NK-92 (cell line): Measurements from ENCODE around the gene FLOT1.

ENCODE experiments used
- DNase-seq: peaks from one replicate; lab custom pipeline; 2025; ENCODE audit not compliant: unreplicated experiment; lab: John Stamatoyannopoulos, UW

The FLOT1 gene

DNA sequence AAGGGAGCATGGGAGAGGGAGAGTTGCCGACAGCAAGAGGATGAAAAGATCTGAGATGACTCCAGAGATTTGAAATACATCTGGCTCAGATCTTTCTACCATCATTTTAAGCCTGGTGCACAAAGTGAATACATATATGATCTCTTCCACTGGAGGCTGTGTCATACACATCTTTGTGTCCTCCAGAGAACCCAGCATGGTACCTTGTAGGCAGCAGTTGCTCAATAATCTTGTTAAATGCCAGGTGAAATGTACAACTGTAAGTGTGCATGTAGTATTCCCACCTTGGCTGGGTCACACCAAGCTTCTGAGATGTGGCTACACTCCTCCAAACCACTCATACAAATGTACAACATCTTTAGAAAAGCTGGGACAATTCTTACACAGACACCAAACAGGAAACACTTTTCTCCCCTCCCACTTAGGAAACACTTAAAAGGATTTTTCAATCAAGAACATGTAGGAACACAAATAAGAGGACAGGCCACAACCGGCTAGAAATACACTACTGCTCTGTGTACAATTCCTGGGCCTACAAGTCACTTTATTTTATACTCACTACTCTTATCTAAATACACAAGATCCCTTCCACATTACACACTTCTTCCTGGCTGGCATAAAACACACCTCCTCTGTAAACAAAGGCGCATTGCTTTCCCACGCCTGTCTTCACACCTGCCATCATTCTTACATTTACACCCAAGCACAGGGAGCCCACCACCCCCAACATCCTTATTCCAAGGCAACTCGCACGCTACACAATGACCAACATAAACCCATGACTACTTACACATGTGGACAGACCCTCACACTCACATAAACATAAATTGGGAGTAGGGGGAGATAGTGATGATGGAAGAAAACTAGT, 5.6 kb upstream of the FLOT1 start:
- no peak for DNase-seq

- no peak for DNase-seq
These were observed 4.8 kb upstream of the FLOT1 start for GRCh38 chr6:30747300-30747687.

DNA sequence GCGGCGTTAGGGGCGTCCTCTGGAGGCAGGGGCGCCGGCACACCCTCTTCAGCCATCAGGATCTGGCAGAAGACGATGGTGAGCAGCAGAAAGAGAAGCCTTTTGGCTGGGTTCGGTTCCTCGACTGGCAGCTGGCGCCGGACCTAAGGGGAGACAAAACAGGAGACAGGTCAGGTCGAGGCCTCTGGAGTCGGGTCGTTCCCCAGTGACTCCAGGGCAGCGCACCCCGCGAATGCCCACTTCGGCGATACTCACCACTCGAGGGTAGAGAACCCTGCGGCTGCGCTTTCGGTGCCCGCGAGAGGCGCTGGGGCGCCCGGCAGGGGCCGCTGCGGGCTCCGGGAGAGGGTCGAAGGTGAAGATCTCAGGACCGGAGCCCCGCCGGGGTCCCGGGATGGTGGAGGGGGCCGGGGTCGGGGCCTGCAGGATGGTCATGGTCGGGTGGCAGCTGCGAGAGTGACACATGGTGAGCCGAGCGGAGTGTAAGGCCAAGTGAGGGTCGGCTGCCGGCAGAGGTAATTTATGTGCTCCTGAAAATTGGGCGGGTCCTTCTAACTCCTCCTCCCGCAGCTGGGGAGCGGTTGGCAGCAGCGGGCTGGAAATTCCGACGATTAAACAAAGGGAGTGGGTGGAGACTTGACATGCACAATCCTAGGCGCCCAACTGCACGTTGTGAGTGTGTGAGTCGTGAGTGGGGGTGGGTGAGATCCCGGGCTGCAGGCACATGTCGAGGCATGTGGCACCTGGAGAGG, 1.7 kb upstream of the FLOT1 start, which contains the start of gene IER3:
IER3 (minus strand) TSS at position 494 of the 752 bp plus-strand sequence; CDS start at position 465, 29 bp downstream.
- no peak for DNase-seq

DNA sequence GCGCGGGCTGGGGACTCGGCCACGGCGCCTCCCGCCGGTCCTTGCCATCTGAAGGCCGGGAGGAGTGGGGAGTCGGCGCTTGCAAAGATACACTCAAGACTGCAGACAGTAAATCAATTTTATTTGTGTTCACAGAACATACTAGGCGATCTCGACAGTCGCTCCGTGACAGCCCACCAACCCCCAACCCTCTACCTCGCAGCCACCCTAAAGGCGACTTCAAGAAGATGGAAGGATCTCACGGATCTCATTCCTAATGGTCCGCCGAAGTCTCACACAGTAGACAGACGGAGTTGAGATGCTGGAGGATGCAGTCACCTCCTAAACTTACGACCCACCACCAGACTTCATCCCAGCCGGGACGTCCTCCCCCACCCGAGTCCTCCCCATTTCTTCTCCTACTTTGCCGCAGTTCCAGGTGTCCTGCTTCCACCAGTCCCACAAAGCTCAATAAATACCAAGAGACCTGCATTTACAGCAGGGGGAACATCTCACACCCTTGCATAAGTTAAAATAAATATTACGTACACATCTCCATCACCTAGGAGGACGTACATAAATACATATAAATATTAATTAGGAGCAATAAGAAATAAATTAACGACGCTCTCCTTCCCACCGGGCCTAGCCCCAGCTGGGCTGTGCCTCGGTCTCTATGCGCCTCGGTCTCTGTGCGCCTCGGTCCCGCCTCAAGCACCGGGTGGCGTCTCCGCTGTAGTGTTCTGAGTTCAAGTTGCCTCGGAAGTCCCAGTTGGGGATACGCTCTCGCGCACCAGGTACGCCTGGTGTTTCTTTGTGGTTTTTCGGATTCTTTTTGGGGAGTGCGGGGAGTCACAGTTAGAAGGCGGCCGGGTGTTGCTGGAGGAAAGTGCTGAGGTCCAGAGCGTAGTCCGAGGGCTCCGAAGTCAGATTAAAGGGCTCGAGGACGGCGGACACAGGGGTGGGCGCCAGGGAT, 889 bp upstream of the FLOT1 start:
- no peak for DNase-seq

DNA sequence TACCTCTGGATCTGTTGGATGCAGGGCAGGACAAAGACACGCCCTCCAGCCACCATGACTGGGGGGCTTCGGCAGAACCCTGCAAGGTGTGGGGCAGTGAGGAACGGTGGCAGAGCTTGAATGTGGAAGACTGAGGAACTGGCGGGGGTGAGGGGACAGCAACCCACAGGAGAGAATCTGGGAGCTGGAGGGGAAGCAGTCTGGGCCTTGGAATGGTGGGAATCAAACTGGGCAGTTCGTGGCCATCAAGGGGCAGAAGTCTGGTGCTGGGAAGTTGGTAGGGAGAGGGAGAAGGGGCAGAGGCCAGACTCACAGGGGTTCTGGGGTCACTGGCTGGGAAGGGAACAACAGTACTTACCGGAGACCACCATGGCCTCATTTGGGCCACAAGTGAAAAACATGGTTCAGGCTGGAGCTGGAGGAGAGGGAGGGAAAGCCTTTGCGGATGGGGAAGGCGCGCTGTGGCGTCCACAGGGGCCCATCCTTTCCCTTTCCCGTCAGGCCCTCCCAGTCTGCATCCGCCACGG, 635 bp downstream of the FLOT1 start:
- no peak for DNase-seq

DNA sequence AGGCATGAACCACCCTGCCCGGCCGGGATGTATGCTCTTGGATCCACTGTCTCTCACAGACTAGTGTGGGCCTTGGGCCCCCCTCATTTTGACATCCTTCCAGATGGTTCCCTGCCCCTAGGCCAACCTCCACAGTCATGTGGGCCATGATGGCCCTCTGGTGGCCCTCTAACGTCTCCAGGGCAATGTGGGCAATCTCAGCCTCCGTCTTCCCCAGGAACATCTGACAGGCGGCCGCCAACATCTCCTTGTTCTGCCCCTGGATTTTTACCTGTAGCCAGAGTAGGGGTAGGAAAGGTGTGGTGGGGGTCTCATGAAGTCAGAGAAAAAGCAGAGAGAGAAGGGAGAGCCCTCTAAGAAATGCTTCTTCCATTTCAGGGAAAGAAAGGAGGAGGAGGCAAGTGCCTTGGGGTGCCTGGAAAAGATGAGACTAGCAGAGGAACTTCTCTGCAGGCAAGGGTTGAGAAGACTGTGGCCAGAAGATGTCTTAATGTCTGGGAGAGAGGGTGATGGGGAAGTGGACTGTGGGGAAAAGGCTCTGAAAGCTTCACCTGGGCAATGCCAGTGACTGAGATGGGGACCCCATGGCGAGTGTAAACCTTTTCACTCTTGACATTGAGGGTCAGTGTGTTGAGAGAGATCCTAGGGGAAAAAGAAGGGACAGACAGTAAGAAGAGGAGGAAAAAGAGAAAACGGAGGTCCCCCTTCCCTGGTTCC, 1.3 kb downstream of the FLOT1 start:
- no peak for DNase-seq

GRCh38 chr6:30740540-30740870, 2.0 kb downstream of the FLOT1 start:
- no peak for DNase-seq

DNA sequence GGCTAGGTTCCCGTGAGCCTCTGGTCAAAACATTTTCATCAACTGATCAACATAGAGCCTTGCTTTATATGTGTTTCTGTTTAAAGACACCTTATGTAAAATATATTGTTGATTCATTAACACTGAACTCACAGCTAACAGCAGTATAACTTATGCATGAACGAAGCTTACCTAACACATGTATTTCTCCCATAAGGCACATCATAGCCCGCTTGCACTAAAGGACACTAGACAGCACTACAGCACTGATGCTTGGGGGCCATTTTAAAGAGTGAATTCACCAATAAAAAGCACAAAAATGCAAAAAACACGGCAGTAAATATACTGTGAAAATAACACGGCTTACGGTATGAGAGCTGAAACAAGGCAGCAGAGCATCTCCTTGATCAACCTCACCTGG, 4.0 kb downstream of the FLOT1 start:
- DNase-seq, result no peak

DNA sequence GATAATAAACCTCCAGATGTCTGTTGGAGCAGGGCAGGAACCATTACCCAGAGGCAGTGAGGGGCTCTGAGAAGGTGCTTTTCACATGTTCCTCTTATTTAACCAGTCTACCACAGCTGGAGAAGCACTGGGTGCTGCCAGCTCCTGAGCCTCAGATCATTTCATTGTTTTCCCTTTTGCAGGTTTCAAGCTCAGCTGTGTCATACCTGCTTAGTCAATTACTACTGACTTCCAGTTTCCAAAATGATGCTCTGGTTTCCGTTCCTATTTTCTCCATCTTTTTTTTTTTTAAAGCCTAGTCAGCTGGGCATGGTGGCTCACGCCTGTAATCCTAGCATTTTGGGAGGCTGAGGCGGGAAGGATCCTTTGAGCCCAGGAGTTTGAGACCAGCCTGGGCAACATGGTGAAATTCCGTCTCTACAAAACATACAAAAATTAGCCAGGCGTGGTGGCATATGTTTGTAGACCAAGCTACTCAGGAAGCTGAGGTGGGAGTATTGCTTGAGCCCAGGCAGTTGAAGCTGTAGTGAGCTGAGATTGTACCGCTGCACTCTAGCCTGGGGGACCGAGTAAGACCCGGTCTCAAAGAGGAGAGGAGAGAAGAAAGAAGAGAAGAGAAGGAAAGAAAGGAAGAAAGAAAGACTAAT, 6.7 kb downstream of the FLOT1 start:
- no peak for DNase-seq

- no peak for DNase-seq
These were observed 10.1 kb downstream of the FLOT1 start for GRCh38 chr6:30732237-30732943.

DNA sequence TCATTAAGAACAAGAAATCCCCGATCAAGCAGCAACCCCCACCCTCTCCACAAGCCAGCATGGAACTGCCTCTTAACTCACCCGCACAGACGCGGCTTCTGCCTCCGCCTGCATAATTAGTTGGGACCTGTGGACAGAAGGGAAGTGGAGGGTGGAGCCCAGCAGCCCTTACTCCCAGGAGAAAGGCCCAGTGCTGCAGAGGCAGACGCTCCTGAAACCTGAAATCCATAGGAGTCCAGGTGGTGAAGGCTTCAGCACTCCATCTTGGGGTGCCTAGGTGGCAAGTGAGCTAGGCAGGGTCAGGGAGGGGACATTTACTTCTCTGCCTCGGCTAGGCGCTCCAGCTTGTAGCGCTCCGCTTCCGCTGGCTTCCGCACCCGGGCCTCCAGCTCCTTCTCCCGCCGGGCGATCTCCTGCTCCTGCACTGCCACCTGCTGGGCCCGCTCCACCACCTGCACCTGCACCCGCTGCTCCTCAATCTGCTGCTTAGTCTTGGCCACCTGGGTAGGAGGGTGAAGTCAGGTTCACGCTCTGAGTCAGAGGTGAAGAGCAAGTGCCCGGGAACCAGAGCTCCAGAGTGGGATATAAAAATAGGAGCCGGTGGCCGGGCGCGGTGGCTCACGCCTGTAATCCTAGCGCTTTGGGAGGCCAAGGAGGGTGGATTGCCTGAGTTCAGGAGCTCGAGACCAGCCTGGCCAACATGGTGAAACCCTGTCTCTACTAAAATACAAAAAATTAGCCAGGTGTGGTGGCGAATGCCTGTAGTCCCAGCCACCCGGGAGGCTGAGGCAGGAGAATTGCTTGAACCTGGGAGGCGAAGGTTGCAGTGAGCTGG, 11.7 kb downstream of the FLOT1 start:
- DNase-seq, result no peak

- DNase-seq, result no peak
These were observed 14.4 kb downstream of the FLOT1 start for GRCh38 chr6:30727920-30728553.

GRCh38 chr6:30726506-30727413, 15.7 kb downstream of the FLOT1 start:
- DNase-seq, result no peak

GRCh38 chr6:30725713-30726505, 16.6 kb downstream of the FLOT1 start:
- DNase-seq, result no peak

DNA sequence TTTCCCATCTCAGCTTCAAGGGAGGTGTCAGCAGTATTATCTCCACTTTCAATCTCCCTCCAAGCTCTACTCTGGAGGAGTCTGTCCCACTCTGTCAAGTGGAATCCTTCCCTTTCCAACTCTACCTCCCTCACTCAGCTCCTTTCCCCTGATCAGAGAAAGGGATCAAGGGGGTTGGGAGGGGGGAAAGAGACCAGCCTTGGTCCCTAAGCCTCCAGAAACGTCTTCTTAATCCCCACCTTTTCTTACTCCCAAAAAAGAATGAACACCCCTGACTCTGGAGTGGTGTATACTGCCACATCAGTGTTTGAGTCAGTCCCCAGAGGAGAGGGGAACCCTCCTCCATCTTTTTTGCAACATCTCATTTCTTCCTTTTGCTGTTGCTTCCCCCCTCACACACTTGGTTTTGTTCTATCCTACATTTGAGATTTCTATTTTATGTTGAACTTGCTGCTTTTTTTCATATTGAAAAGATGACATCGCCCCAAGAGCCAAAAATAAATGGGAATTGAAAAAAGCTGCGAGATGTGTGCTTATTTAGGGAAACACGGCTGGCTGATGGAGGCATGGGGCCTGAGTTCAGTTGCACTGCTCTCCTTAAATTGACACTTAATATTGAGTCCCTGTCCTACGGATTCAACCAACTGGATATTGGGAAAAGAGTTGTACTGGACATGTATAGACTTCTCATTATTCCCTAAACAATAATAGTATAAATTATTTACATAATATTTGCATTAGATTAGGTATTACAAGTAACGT, 17.4 kb downstream of the FLOT1 start:
- DNase-seq, result no peak
